Measurements from ENCODE around the gene SETBP1.

SETBP1 gene

DNA sequence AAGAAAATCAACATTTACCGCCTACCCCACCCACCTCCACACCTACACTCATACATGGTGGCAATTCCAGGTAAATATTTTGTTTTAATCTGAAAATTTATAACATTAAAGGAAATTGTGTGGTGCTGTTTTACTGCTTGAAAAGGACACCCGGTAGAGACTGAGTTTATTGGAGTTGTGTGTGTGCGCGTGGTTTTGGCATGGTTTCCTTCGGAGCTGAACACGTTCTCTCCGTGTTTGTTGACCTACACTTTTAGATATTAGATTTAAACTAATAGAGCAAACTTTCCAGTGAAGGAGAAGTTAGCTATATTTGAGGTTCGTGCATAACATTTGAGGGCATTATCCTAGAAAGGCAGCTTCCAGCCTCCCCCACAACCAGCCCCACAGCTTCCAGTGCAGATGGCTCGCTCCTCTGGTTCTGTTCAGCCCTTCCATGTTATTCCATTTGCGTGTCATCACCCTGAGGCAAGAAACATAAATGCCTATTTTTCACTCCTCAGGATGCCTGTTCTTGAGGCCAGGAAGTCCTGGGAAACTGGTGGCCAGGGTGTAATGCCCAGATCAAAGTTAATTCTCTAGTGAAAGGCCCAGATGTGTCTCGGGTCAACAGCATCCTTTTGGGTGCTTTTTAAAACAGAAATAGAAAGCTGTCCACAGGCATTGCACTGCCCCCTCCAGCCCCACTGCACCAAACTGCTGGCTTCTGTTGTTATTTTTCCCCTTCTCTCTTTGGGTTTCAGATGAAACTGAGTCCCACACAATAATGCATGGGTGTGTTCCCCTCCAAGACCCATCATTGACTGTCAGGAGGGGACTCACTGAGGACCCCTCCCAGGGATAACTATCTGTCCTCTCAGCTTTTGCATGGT, 190.2 kb downstream of the SETBP1 start:
- Histone ChIP-seq H4K91ac (ENCODE audit: low read length) (no peak overlapping the region), H3K4ac (ENCODE audit: low read depth in 1 of 2, low read length in 2 of 2) (no peak overlapping the region), H3K4me3 (ENCODE audit: insufficient read depth in 1 of 2, low read depth in 1 of 2, low read length in 2 of 2) (no peak overlapping the region), H2BK12ac (ENCODE audit: low read length in 2 of 2) (no peak overlapping the region), H2BK5ac (ENCODE audit: low read depth, low read length, poor library complexity, severe bottlenecking) (no peak overlapping the region), H3K36me3 (ENCODE audit: control insufficient read depth in 1 of 2, insufficient read depth in 2 of 2, low read depth in 1 of 2, low read length in 2 of 2) (peaks cover 4 to 35% of the 10 kb centered on the region in 2 experiments), H3K27ac (ENCODE audit: low read length, poor library complexity, severe bottlenecking) (no peak overlapping the region), H3K18ac (ENCODE audit: low read depth in 1 of 2, low read length in 2 of 2) (no peak overlapping the region), H2AK5ac (ENCODE audit: low read length, severe bottlenecking) (no peak overlapping the region), H3K4me2 (ENCODE audit: low read length, poor library complexity, severe bottlenecking) (no peak overlapping the region), H3K14ac (ENCODE audit: low read length in 2 of 2) (no peak overlapping the region), H3K9ac (ENCODE audit: low read length) (no peak overlapping the region), H3K27me3 (ENCODE audit: control insufficient read depth in 1 of 2, insufficient read depth in 1 of 2, low read length in 2 of 2) (no peaks in the 10 kb centered on the region), H3K4me1 (ENCODE audit: control insufficient read depth, insufficient read depth, low read depth, low read length) (no peaks in the 10 kb centered on the region), H2BK120ac (ENCODE audit: low read depth, low read length) (no peak overlapping the region), H3K79me1 (replicated peaks; ENCODE audit: low read length, poor library complexity, severe bottlenecking) (peaks cover 6% of the 10 kb centered on the region), H2AFZ (ENCODE audit: low read depth, low read length) (no peak overlapping the region), H3K23ac (ENCODE audit: low read length in 2 of 2) (no peak overlapping the region), H2BK15ac (ENCODE audit: low read depth, poor library complexity, severe bottlenecking) (no peak overlapping the region), H4K8ac (ENCODE audit: low read length) (no peak overlapping the region), H3K9me3 (ENCODE audit: control insufficient read depth, low read length) (no peaks in the 10 kb centered on the region)
- DNase-seq, result no peak
- 88% methylated on average over 5 of the region's 11 CpGs for WGBS

DNA sequence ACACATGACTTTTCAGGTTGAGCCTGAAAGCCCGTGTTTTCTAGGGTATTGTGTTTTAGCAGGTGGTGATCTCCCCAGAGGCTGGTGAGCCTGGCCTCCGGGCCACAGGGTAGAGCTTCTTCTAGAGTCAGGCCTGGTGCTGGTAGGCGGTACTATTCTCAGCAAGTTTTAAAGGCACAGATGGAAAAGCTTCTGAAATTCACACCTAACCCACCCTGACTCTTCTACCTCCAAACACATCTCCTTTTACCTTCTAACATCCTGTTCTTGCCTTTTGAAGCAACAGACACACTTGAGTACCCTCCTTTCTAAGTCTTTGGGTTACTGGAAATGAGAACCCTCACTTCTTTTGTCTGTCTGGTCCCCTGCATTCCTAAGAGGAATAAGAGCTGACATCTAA, 191.1 kb downstream of the SETBP1 start:
- Histone ChIP-seq H2BK15ac (ENCODE audit: low read depth, poor library complexity, severe bottlenecking) (no peak overlapping the region), H3K27me3 (ENCODE audit: control insufficient read depth in 1 of 2, insufficient read depth in 1 of 2, low read length in 2 of 2) (no peaks in the 10 kb centered on the region), H3K4me2 (ENCODE audit: low read length, poor library complexity, severe bottlenecking) (no peak overlapping the region), H2BK12ac (ENCODE audit: low read length in 2 of 2) (no peak overlapping the region), H3K23ac (ENCODE audit: low read length in 2 of 2) (no peak overlapping the region), H2AK5ac (ENCODE audit: low read length, severe bottlenecking) (no peak overlapping the region), H3K4ac (ENCODE audit: low read depth in 1 of 2, low read length in 2 of 2) (no peak overlapping the region), H3K36me3 (ENCODE audit: control insufficient read depth in 1 of 2, insufficient read depth in 2 of 2, low read depth in 1 of 2, low read length in 2 of 2) (peaks cover 4 to 35% of the 10 kb centered on the region in 2 experiments), H2BK5ac (ENCODE audit: low read depth, low read length, poor library complexity, severe bottlenecking) (no peak overlapping the region), H3K4me1 (ENCODE audit: control insufficient read depth, insufficient read depth, low read depth, low read length) (no peaks in the 10 kb centered on the region), H3K4me3 (ENCODE audit: insufficient read depth in 1 of 2, low read depth in 1 of 2, low read length in 2 of 2) (no peak overlapping the region), H2BK120ac (ENCODE audit: low read depth, low read length) (no peak overlapping the region), H3K14ac (ENCODE audit: low read length in 2 of 2) (no peak overlapping the region), H4K8ac (ENCODE audit: low read length) (no peak overlapping the region), H3K79me1 (replicated peaks; ENCODE audit: low read length, poor library complexity, severe bottlenecking) (peaks cover 7% of the 10 kb centered on the region), H3K18ac (ENCODE audit: low read depth in 1 of 2, low read length in 2 of 2) (no peak overlapping the region), H2AFZ (ENCODE audit: low read depth, low read length) (no peak overlapping the region), H3K9ac (ENCODE audit: low read length) (no peak overlapping the region), H4K91ac (ENCODE audit: low read length) (no peak overlapping the region), H3K9me3 (ENCODE audit: control insufficient read depth, low read length) (no peaks in the 10 kb centered on the region), H3K27ac (ENCODE audit: low read length, poor library complexity, severe bottlenecking) (no peak overlapping the region)
- 91% methylated on average over 3 of the region's 3 CpGs for WGBS
- no peak for DNase-seq

DNA sequence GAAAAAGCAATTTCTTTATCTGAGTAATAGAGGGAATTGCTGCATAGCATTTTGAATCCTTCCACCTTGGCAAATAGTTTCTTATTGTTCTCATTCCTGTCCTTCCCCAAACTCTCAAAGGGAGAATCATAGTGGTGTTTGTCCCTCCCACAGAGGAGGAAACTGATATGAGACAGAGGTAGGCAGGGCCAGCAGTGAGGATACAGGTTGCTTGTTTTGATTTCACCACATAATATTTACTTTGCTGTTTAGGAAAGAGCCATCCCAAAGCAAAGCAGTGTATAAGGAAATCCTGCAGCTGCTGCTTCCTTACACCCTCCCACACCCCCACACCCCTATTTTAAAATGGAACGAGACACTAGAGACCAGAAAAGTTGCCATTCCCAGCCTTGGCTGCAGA, 195.3 kb downstream of the SETBP1 start:
- Histone ChIP-seq H3K18ac (ENCODE audit: low read depth in 1 of 2, low read length in 2 of 2) (no peak overlapping the region), H3K9ac (ENCODE audit: low read length) (no peak overlapping the region), H3K4me2 (ENCODE audit: low read length, poor library complexity, severe bottlenecking) (no peak overlapping the region), H2BK120ac (ENCODE audit: low read depth, low read length) (no peak overlapping the region), H2BK5ac (ENCODE audit: low read depth, low read length, poor library complexity, severe bottlenecking) (no peak overlapping the region), H3K27me3 (ENCODE audit: control insufficient read depth in 1 of 2, insufficient read depth in 1 of 2, low read length in 2 of 2) (no peaks in the 10 kb centered on the region), H3K4me3 (ENCODE audit: insufficient read depth in 1 of 2, low read depth in 1 of 2, low read length in 2 of 2) (no peak overlapping the region), H3K4me1 (ENCODE audit: control insufficient read depth, insufficient read depth, low read depth, low read length) (no peaks in the 10 kb centered on the region), H3K14ac (ENCODE audit: low read length in 2 of 2) (no peak overlapping the region), H2AFZ (ENCODE audit: low read depth, low read length) (no peak overlapping the region), H3K23ac (ENCODE audit: low read length in 2 of 2) (no peak overlapping the region), H3K27ac (ENCODE audit: low read length, poor library complexity, severe bottlenecking) (no peak overlapping the region), H4K91ac (ENCODE audit: low read length) (no peak overlapping the region), H3K36me3 (ENCODE audit: control insufficient read depth in 1 of 2, insufficient read depth in 2 of 2, low read depth in 1 of 2, low read length in 2 of 2) (peaks cover 0 to 19% of the 10 kb centered on the region in 2 experiments), H4K8ac (ENCODE audit: low read length) (no peak overlapping the region), H3K4ac (ENCODE audit: low read depth in 1 of 2, low read length in 2 of 2) (no peak overlapping the region), H3K9me3 (ENCODE audit: control insufficient read depth, low read length) (no peaks in the 10 kb centered on the region), H2BK12ac (ENCODE audit: low read length in 2 of 2) (no peak overlapping the region), H3K79me1 (replicated peaks; ENCODE audit: low read length, poor library complexity, severe bottlenecking) (peaks cover 10% of the 10 kb centered on the region), H2BK15ac (ENCODE audit: low read depth, poor library complexity, severe bottlenecking) (no peak overlapping the region), H2AK5ac (ENCODE audit: low read length, severe bottlenecking) (no peak overlapping the region)
- WGBS, result no CpG with 5 or more reads among the region's 1 CpG
- no peak for DNase-seq

DNA sequence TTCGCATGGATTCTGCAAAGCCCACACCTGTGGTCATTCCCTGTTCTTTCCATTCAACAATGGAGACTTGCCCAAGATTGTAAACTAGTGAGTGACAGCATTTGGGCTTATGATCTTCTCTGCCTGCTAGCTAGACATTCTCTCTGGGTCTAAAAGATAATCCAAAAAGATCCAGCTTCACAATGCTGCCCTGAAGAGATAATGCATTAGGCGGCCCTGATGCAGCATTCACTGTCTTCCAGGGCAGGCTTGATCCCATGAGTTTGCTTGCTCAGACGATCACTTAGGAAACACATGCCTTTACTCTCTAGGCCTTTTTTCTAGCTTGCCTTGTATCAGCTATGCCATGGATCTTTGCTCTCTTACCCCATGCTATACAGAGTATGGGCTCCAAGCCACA, 196.1 kb downstream of the SETBP1 start:
- DNase-seq, result no peak
- WGBS, result 99% methylated on average over 3 of the region's 3 CpGs
- peaks cover 10% of the 10 kb centered on the region for H3K79me1 ChIP-seq (replicated peaks; ENCODE audit: low read length, poor library complexity, severe bottlenecking)

More for the DNA sequence above, 196.1 kb downstream of the SETBP1 start:
- no peak overlapping the region for H2BK120ac ChIP-seq (ENCODE audit: low read depth, low read length)
- no peak overlapping the region for H3K27ac ChIP-seq (ENCODE audit: low read length, poor library complexity, severe bottlenecking)
- no peak overlapping the region for H3K23ac ChIP-seq (ENCODE audit: low read length in 2 of 2)
- H2AFZ ChIP-seq (ENCODE audit: low read depth, low read length), result no peak overlapping the region
- H4K8ac ChIP-seq (ENCODE audit: low read length), result no peak overlapping the region
- H2BK5ac ChIP-seq (ENCODE audit: low read depth, low read length, poor library complexity, severe bottlenecking), result no peak overlapping the region
- H3K4me1 ChIP-seq (ENCODE audit: control insufficient read depth, insufficient read depth, low read depth, low read length), result no peaks in the 10 kb centered on the region
- H3K4me3 ChIP-seq (ENCODE audit: insufficient read depth in 1 of 2, low read depth in 1 of 2, low read length in 2 of 2), result no peak overlapping the region
- H3K9ac ChIP-seq (ENCODE audit: low read length), result no peak overlapping the region
- H2BK15ac ChIP-seq (ENCODE audit: low read depth, poor library complexity, severe bottlenecking), result no peak overlapping the region
- H4K91ac ChIP-seq (ENCODE audit: low read length), result no peak overlapping the region
- H3K36me3 ChIP-seq (ENCODE audit: control insufficient read depth in 1 of 2, insufficient read depth in 2 of 2, low read depth in 1 of 2, low read length in 2 of 2), result peaks cover 0 to 15% of the 10 kb centered on the region in 2 experiments
- H3K27me3 ChIP-seq (ENCODE audit: control insufficient read depth in 1 of 2, insufficient read depth in 1 of 2, low read length in 2 of 2), result no peaks in the 10 kb centered on the region
- no peak overlapping the region for H2BK12ac ChIP-seq (ENCODE audit: low read length in 2 of 2)
- no peak overlapping the region for H3K18ac ChIP-seq (ENCODE audit: low read depth in 1 of 2, low read length in 2 of 2)
- H2AK5ac ChIP-seq (ENCODE audit: low read length, severe bottlenecking), result no peak overlapping the region
- no peaks in the 10 kb centered on the region for H3K9me3 ChIP-seq (ENCODE audit: control insufficient read depth, low read length)
- no peak overlapping the region for H3K14ac ChIP-seq (ENCODE audit: low read length in 2 of 2)
- no peak overlapping the region for H3K4ac ChIP-seq (ENCODE audit: low read depth in 1 of 2, low read length in 2 of 2)
- no peak overlapping the region for H3K4me2 ChIP-seq (ENCODE audit: low read length, poor library complexity, severe bottlenecking)
